KMS-11 (cell line): ENCODE measurements around the gene CD6.

ENCODE experiments used
- H2AFZ ChIP-seq: fragments of 200-600 bp; sonication (generic); 2 replicates; pipeline ENCODE4 v1.6.1; 2016; ENCODE audit warnings: antibody characterized with exemption, mixed run types, low read depth
- H3K27ac ChIP-seq: fragments of 200-600 bp; sonication (generic); 2 replicates; pipeline ENCODE4 v1.6.1; 2016; ENCODE audit warnings: mild to moderate bottlenecking, mixed run types
- H3K27me3 ChIP-seq: fragments of 200-600 bp; sonication (generic); 2 replicates; pipeline ENCODE4 v1.6.1; 2017; ENCODE audit warnings: mild to moderate bottlenecking, low read depth, mixed run types, moderate library complexity; ENCODE audit not compliant: insufficient read depth
- H3K36me3 ChIP-seq: fragments of 200-600 bp; sonication (generic); 2 replicates; pipeline ENCODE4 v1.6.1; 2017; ENCODE audit warnings: mild to moderate bottlenecking, mixed run types; ENCODE audit not compliant: insufficient read depth
- H3K4me1 ChIP-seq: fragments of 200-600 bp; sonication (generic); 2 replicates; pipeline ENCODE4 v1.6.1; 2016; ENCODE audit warnings: mild to moderate bottlenecking, low read depth, mixed run types; ENCODE audit not compliant: poor library complexity, severe bottlenecking
- H3K4me2 ChIP-seq: fragments of 200-600 bp; sonication (generic); 2 replicates; pipeline ENCODE4 v1.7.0; 2016; ENCODE audit warnings: mild to moderate bottlenecking, mixed run types
- H3K4me3 ChIP-seq: fragments of 200-600 bp; sonication (generic); IDR thresholded peaks from 2 replicates; pipeline ENCODE4 v1.6.1; 2017; ENCODE audit warnings: low read depth, low read length, mixed read lengths; ENCODE audit not compliant: insufficient read depth
- H3K79me2 ChIP-seq: fragments of 200-600 bp; sonication (generic); 2 replicates; pipeline ENCODE4 v1.6.1; 2016; ENCODE audit warnings: low read depth, mixed run types; ENCODE audit not compliant: insufficient read depth
- H3K9ac ChIP-seq: fragments of 200-600 bp; sonication (generic); 2 replicates; pipeline ENCODE4 v1.6.1; 2016; ENCODE audit warnings: mild to moderate bottlenecking, mixed run types
- H4K20me1 ChIP-seq: fragments of 200-600 bp; sonication (generic); 2 replicates; pipeline ENCODE4 v1.6.1; 2016; ENCODE audit warnings: mild to moderate bottlenecking, mixed run types; ENCODE audit not compliant: insufficient read depth
- TF ChIP-seq, protein P1 (sequence below): fragments of 200-600 bp; sonication (generic); conservative IDR thresholded peaks from 2 replicates; pipeline ENCODE4 v1.6.1; 2017; ENCODE audit warnings: low read depth, mild to moderate bottlenecking, antibody characterized with exemption, low read length, moderate library complexity, mixed read lengths

CD6 gene

GRCh38 chr11:60950024-60950423 lies 21.5 kb upstream of the CD6 start:
- H3K27me3 ChIP-seq = no peaks in the 10 kb centered on the region
- H4K20me1 ChIP-seq = no peaks in the 10 kb centered on the region
- TF ChIP-seq, protein P1, sequence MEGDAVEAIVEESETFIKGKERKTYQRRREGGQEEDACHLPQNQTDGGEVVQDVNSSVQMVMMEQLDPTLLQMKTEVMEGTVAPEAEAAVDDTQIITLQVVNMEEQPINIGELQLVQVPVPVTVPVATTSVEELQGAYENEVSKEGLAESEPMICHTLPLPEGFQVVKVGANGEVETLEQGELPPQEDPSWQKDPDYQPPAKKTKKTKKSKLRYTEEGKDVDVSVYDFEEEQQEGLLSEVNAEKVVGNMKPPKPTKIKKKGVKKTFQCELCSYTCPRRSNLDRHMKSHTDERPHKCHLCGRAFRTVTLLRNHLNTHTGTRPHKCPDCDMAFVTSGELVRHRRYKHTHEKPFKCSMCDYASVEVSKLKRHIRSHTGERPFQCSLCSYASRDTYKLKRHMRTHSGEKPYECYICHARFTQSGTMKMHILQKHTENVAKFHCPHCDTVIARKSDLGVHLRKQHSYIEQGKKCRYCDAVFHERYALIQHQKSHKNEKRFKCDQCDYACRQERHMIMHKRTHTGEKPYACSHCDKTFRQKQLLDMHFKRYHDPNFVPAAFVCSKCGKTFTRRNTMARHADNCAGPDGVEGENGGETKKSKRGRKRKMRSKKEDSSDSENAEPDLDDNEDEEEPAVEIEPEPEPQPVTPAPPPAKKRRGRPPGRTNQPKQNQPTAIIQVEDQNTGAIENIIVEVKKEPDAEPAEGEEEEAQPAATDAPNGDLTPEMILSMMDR = no peak
- no peak overlapping the region for H2AFZ ChIP-seq
- no peak overlapping the region for H3K9ac ChIP-seq
- no peaks in the 10 kb centered on the region for H3K36me3 ChIP-seq
- no peaks in the 10 kb centered on the region for H3K79me2 ChIP-seq
- no peak overlapping the region for H3K4me2 ChIP-seq
- no peaks in the 10 kb centered on the region for H3K4me1 ChIP-seq
- H3K4me3 ChIP-seq = no peak overlapping the region
- H3K27ac ChIP-seq = no peak overlapping the region

DNA sequence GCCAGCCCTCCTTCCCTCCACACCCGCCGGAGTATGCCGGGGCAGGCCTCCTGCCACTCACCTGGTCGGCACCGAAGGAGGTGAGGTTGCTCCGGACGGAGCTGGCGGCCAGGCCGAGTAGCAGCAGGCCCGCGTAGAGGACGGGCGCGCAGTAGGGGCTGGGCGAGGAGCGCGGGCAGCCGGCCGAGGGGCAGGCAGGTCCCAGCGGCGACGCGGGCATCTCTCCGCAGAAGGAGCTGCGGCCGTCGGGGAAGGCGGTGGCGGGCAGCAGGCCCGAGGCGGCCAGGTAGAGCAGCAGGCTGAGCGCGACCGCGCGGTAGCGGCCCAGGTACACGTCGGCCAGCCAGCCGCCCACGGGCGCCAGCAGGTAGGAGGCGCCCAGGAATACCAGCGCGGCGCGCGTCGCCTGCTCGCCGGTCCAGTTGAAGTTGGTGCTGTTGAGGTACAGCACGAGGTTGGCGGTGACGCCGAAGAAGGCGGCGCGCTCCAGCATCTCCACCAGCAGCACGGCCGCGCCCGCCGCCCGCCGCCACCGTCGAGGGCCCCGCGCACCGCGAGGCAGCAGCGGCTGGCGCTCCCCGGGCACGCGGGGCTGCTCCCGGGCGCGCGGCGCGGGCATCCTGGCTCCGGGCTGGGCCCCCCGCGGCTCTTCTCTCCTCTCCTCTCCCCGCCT lies 20.4 kb upstream of the CD6 start:
- no peak overlapping the region for H3K9ac ChIP-seq

DNA sequence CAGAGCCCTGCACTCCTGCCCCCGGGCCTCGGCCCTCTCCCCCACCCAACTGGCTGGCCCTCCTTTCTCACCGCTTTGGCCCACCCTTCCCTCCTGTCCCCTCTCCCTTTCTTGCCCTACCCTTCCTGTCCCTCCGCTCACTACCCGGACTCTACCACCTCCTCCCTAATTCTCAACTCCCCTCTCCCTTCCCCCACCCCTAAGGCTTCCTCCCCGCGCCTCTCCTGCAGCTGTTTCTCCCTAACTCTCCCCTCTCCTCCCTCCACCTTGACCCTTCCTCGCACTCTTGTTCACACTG lies 19.9 kb upstream of the CD6 start:
- no peak overlapping the region for H3K4me3 ChIP-seq
- H3K4me1 ChIP-seq = no peaks in the 10 kb centered on the region
- H3K4me2 ChIP-seq = no peak overlapping the region
- no peak overlapping the region for H3K27ac ChIP-seq
- no peaks in the 10 kb centered on the region for H3K79me2 ChIP-seq
- H3K27me3 ChIP-seq = no peaks in the 10 kb centered on the region
- H4K20me1 ChIP-seq = no peaks in the 10 kb centered on the region
- no peaks in the 10 kb centered on the region for H3K36me3 ChIP-seq
- TF ChIP-seq, protein P1 = no peak
- H2AFZ ChIP-seq = no peak overlapping the region
- H3K9ac ChIP-seq = no peak overlapping the region

More for the DNA sequence above, 20.4 kb upstream of the CD6 start:
- H3K27me3 ChIP-seq = no peaks in the 10 kb centered on the region
- H3K4me2 ChIP-seq = no peak overlapping the region
- H2AFZ ChIP-seq = no peak overlapping the region
- H3K4me1 ChIP-seq = no peaks in the 10 kb centered on the region
- TF ChIP-seq, protein P1 = no peak
- no peaks in the 10 kb centered on the region for H4K20me1 ChIP-seq
- no peaks in the 10 kb centered on the region for H3K36me3 ChIP-seq
- no peaks in the 10 kb centered on the region for H3K79me2 ChIP-seq
- no peak overlapping the region for H3K4me3 ChIP-seq
- no peak overlapping the region for H3K27ac ChIP-seq

DNA sequence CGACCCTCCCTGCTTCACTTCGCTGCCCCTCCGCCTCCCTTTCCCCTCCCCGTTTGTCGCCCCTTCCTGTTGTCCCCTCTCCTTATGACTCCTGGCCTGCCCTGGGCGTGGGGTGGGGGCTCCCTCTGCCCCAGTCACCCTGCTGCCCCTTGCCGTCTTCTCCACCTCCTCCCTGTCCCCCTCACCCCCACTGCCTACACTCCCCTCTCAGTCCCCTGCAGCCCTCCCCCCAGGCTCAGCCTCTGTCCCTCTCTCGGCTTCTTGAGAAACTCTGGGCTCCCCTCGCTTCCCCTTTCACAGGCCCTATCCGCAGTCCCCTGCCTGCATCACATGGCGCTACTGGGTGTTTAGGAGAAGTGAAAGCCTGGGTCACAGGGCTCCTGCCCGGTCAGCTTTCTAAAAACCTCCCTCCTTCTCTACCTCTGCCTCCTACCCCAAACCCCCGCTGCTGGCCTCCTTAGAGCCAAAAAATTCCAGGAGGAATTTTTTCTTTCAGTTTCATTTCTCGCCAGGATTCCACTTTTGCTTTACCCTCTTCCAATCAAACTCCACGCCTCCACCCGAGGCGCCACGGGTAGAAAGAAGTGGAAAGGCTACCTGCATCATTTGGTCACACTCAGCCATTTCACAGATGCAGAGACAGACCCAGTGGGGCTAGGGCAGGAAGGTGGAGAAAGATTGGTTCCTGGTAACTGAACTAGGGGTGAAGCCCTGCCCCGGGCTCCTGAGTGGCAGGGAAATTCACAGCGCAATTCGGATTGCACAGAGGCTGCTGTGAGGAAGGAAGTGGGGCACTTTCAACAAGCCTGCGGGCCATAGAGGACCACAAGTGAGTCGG lies 19.4 kb upstream of the CD6 start, which contains the start of gene SLC15A3:
Gene SLC15A3 (minus strand): TSS at position 273 of the 838 bp plus-strand sequence. CDS start 625 bp downstream, outside the sequence.
- H3K79me2 ChIP-seq = no peaks in the 10 kb centered on the region
- no peak within 1 kb of the TSS for H3K4me2 ChIP-seq
- TF ChIP-seq, protein P1 = no peak
- no peaks in the 10 kb centered on the region for H3K27me3 ChIP-seq
- H3K27ac ChIP-seq = no peak within 1 kb of the TSS
- no peaks in the 10 kb centered on the region for H3K4me1 ChIP-seq
- H3K36me3 ChIP-seq = no peaks in the 10 kb centered on the region
- no peak within 1 kb of the TSS for H3K4me3 ChIP-seq
- H2AFZ ChIP-seq = no peak within 1 kb of the TSS
- no peak within 1 kb of the TSS for H3K9ac ChIP-seq
- no peaks in the 10 kb centered on the region for H4K20me1 ChIP-seq
